GM21737 (cell line): ENCODE data around the gene CNKSR3.

ENCODE experiments used
- ATAC-seq: cut with Tn5 transposase; IDR thresholded peaks from one replicate; pipeline ENCODE4 v1.9.1; 2021; ENCODE audit warnings: mild to moderate bottlenecking, moderate library complexity; ENCODE audit not compliant: unreplicated experiment

The CNKSR3 gene

DNA sequence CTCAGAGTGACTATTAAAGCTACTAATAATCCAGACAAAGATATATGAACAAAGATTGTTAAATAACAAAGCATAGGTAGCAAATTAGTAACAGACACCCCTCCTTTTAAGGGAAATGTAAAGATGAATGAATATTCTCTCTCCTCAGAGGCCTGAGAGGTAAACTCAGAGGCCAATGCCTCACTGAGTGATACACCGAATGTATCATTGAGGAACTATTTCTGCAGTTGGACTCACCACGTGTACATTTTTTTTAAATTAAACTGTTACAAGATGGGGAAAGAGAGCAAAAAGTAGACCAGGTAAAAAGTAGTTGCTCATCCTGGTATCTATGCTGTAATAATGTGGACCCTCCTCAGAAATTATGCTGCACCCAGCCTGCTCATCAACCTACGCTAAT, 81.6 kb downstream of the CNKSR3 start:
- ATAC-seq: no peak

DNA sequence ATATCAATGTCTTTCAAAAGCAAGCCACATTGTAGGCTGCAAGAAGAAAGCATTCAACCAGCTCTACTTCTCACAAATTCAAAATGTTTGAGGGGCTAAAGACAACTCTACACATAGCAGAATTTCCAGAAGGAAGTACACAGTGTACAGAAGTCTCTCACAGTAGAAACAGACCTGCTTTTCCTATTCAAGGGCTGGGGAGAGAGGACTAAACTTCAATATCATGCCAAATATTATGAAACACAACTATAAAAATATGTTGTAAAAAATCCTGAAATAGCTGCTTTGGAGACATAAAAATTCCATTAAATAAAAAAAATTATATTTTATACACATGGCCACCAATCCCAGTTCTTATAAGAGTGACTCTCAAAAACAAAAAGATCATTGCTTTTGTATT, 83.0 kb downstream of the CNKSR3 start:
- ATAC-seq: no peak

DNA sequence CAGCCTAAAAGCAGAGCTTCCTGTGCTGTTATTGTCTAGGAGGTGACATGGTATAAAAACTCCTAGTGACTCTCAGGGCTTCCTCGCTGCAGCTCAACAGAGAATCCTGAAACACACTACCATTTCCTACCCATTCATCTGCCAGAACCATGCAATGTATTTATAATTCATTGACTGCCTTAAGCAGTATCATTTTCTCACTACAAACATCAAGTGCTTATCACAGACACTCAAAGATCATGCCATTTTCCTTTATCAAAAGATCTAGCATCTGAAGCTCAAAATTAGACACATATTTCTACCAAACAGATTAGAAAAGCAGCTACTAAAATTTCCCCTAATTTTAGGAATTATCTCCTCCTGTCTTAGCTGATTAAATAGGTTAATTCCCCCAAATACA, 83.5 kb downstream of the CNKSR3 start:
- no peak for ATAC-seq

DNA sequence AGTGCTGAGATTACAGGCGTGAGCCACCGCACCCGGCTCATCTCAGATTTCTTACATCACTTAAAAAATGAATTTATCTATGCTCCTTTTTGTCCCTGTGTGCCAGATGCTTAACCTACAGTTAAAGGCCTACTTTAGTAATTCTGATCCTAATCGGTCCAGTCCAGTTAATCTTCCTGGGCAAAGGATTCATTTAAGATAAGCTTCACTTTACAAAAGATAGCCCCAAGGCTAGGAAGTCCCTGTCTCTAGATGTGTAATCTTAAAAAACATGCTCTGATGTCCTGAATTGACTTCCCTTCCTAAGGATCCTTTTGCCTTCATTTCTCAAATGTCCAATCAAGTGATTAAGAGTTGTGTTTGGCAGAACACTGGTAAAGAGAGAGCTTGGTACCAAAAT, 85.5 kb downstream of the CNKSR3 start:
- ATAC-seq: no peak

DNA sequence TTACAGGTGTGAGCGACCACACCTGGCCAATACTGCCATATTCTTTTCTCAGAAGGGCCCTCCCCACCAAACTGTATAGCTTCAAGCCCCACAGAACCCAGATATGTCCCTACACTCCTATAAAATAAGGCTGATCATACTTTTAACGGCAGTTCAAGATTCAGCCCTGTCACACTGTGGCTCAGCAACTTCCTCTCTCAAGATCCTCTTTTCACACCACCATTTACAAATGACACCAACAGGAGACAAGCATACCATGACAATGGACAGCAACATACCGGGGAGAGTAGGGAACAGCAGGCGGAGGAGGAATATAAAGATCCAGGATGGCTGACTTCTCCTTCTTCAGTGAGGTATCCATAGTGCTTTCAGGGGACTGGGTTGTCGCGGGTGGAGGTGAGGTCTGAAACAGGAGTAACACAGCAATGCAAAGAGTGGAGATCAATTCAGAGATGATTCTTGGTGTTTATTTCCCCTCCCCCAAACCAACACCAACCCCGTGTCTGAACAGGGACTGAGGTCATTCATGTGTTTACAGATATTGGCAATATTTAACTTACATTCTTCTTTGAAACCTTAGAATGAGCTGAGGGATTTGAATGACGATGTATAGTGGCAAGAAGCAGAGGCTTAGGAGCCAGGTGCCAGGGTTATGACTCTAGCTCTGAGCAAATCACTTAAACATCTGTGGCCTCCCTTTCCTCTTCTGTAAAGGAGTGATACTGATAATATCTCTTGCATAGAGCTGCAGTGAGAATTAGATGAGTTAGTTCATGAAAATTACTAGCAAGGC, 96.3 kb downstream of the CNKSR3 start:
- ATAC-seq: peak; percentile 62

DNA sequence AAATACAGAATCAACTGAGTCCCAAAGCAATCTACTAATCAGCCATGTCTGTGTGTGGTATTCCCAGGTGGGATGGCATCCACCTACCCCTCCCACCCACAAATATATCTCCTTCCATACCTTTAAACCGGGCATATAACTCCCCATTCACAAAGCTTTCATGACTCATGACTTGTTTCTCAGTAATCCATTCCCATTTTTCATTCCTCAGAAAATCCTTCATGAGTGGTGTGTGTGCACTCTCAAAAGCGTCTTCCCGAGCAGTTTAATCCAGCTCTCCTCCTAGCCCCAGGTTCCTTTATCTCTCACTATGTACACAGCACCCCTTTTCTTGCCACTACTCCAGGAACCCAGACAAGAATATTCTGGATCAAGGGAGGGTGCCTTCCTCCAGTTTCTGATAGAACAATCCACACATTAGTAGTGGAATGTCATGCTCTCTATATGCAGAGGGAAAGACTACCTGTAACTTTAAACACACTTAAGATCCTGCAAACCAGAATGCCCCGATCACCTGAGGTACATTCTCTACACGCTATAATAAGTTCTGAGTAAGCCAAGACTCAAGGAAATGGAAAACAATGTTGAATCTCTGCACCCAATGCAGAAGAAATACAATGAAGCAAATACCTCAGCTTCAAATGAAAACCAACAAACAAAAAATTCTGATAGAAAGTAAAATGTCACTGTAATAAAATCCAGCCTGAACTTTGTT, 98.2 kb downstream of the CNKSR3 start:
- no peak for ATAC-seq

DNA sequence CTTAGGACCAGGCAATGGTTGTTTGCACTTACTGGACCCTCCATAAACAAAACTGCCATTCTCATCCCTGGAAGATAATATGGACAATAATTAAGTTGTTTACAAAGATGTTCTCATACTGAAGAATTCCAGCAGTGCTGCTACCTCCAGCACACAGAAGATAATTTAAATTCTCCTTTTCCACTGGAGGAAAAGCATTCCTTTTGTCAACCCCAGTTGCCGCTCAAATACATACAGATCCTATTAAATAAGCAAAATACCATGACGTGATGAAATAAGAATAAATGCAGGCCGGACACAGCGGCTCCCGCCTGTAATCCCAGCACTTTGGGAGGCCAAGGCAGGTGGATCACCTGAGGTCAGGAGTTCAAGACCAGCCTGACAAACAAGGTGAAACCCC, 99.4 kb downstream of the CNKSR3 start:
- no peak for ATAC-seq

DNA sequence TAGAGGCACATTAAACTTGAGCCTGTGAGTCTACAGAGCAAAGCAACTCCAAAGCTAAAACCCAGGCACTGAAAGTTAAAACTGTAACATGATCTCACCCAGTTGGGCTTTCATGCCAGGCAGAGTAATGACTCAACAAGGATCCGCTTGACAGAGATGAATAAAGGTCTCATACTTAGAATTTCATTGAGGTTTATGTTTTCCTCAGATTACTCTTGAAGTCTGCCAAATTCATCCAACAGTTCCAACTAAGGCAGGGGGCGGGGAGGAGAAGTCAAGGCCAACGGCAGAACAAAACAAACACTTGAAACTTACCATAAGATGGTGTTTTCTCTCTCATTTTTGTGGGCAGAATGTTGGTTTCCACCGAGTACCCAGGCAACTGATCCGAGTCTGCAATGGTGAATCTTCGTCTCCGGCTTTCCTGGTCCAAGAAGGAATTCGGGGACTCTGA, 99.8 kb downstream of the CNKSR3 start:
- ATAC-seq: no peak

DNA sequence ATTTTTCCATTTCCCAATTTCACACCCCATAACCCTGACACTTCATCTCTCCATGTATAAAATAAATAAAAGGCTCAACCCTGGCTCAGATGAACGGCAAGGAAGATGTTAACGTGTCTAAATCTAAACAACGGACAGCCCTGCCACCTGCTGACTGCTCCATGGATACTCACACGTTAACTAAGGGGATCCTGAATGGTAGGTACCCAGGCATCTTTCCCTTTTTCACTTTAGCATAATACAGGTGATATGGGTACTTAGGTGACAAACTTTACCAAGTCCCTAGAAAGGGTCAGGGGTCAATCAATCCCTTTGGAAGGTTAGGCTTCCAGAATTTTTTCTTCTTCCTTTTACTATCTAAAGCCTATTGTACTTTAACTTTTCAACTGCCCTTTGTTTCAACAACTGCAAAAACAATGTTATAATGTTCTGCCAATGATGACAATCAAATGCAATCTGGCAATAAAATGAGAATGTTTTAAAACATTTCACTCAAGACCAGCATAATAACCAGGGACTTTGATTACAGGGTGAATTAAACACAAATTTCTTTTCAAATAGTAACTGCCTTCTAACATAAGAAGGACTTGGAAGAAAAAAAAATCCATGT, 101.5 kb downstream of the CNKSR3 start:
- no peak for ATAC-seq

DNA sequence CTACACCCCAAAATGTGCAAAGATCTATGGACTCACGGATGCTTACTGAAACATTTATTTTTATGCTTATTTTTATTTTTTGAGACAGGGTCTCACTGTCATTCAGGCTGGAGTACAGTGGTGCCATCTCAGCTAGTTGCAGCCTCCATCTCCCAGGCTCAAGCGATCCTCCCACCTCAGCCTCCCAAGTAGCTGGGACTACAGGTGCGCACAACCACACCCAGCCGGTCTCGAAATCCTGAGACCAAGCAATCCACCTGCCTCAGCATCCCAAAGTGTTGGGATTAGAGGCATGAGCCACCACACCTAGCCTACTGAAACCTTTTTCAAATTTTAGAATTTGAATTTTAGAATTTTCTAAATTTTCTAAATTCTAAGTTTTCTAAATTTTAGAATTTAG, 103.0 kb downstream of the CNKSR3 start:
- no peak for ATAC-seq

DNA sequence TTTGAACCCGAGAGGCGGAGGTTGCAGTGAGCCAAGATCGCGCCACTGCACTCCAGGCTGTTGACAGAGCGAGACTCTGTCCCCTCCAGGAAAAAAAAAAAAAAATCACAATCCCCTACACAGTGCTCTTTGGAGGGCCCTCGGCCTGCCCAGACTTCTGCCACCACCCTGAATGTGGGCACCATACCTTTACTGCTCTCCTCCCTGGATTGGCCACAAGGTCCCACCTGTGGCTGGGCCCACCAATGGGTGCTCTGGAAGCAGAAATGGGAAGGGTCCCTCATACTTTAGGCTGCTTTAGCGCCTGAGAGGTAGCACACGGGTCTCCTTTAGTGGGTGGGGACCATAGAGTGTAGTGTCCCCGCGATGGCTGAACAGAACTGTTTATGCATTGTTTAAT, 103.6 kb downstream of the CNKSR3 start:
- no peak for ATAC-seq

DNA sequence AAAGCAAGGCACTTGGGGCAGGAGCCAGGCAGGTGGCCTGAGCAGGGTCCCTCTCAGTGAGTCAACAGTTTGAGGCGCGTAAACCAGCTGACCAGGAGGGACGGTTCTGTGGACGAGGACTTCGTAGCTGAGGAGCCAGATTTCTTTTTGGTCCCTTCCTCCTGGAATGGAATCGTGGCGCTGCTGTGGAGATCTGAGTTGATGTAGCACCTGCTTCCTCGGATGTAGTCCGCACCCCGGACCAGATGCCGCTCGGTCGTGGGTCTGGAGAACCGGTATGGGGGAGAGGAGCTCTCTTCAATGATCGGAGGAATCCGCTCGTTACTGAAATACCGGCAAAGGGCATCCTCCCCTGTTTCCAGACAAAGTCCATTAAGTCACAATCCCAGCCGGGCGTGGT, 104.2 kb downstream of the CNKSR3 start:
- no peak for ATAC-seq

DNA sequence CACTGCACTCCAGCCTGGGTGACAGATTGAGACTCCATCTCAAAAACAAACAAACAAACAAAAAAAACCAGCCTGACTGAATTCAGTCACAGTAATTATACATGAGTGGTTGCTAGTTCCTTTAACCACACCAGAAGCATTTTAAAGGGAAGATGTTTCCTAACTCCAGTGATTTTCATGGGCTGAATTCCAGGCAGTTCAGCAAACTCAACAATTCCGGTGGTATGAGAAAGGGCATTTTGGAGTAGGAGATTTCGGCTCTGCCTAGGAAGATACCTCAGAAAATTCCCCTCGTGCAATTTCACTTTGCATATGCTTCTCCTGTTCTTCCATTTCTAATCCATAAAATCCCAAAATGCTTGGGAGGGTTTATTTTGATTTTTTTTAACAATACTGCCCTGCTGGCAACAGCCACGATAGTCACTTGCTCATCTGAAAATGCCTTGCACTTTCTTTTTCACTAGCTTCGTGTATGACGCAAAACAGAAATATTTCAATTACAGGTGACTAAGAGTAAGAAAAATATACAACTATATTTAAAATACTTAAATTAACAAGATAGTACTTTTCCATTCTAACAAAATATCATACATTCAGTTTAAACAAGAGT, 105.6 kb downstream of the CNKSR3 start:
- no peak for ATAC-seq

DNA sequence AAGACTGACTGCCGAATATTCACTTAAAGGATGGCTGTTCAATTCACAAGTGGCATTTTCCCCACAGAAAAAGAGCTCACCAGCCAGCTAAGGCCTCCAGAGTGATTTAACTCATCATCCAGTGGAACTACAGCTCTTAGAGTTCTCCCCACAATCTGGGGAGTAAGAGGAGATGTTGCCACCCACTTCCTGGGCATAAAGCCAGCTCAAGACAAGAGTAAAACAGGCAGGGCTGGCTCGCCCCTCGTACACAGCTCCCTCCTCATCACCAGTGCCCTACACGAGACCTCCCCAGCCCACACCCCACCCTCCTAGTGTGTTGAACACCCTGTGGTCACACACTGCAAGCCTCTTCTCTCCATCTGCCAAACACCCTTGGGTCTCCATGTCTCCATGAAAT, 106.7 kb downstream of the CNKSR3 start:
- ATAC-seq: no peak

DNA sequence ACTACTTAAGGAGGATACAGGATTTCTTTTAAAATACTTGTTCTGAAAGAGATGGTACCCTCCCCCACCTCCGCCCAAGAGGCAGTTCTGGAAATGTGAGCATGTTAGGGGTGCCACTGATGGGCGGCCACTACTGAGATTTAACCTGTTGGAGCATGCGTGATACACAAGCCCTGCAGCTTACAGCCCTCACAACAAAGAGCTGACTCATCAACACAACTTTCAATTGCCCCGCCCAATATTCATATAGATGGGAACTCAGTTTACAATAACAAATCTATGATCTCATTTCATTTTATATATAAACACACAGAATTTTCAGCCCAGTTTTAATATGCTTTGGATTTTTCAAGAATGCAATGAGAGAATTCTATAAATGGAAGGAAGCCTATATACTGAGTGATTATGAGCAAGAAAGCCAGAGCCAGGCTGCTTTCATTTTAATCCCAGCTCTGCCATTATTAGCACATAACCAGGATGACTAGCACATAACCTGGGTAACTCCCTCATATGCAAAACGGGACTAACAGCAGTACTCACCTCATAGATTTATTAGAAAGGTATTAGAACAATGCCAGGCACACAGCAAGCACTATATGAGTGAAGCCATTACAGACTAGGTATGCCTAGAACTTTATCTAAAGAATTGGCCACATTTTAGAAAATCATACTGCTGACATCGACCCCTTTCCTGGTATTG, 108.3 kb downstream of the CNKSR3 start:
- no peak for ATAC-seq

DNA sequence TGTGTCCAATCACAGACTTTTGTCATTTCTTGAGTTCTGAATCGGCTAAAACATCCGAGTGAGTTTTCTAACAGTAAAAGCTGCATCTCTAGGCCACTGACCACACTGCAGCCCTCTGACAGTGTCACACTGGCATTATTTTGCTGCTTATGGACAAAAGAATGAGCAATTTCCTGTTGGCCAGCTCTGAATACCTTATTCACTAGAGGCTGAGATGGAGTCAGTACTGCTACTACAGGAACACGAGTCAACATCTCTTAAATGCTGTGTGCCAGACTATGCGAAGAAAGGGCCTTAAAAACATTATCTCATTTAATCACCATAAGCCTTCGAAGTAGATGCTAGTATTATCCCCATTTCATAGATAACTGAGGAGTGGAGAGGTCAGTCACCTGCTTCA, 111.4 kb downstream of the CNKSR3 start:
- no peak for ATAC-seq

DNA sequence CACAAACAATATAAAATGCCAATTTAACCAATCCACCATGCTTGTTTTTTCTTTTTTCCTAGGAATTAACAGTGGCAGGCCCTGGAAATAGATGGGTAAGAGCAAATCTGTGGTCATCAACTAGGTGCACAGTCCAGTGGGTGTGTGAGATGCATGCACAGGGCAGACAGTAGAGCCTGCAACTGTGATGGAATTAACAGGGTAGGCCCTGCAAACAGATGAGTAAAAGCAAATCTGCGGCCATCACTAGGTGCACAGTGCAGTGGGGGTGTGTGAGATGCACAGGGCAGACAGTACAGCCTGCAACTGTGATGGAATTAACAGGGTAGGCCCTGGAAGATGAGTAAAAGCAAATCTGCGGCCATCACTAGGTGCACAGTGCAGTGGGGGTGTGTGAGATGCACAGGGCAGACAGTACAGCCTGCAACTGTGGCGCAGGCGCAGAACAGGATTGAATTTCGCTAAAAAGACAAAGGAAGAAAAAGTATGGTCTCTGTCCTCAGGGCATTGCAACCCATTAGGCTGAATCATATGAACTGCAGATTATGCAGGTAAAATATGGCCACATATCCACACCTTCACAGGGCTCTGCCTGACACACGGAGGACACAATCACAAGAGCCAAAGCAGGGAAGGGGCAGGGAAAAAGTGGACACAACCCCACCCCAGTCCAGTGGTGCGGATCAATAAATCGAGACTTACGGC, 112.8 kb downstream of the CNKSR3 start:
- ATAC-seq: no peak

DNA sequence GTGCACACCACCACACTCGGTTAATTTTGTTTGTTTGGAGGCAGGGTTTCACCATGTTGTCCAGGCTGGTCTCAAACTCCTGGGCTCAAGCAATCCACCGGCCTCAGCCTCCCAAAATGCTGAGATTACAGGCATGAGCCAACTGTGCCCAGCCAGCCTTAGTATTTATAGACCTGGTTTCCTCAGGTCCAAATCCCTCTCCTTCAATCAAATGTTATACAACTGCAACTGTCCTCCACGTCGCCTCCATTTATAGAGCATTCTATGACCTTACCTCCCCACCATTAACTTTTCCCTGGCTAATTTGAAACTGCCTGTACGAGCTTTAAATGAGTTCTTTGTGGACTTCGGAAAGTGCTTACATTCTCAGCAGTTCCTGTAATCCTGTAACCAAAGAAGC, 114.6 kb downstream of the CNKSR3 start:
- ATAC-seq: no peak

DNA sequence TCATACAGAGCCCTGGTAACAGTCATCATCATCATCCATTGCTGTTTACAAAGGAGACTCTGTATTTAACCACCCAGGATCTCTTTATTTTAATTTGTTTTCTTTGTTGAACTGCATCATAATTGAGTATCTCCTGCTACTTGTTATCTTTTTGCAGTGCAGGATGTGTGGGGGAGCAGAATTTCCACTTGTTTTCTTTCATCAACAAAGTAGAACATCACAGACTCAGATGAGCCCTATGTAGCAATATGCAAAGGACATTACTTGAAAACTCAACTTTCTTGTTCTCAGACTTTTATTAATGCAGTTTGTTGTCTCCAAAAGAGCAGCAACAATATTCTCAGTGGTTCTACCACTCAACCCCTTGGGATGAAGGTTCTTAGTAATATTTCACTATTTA, 115.2 kb downstream of the CNKSR3 start:
- ATAC-seq: no peak

DNA sequence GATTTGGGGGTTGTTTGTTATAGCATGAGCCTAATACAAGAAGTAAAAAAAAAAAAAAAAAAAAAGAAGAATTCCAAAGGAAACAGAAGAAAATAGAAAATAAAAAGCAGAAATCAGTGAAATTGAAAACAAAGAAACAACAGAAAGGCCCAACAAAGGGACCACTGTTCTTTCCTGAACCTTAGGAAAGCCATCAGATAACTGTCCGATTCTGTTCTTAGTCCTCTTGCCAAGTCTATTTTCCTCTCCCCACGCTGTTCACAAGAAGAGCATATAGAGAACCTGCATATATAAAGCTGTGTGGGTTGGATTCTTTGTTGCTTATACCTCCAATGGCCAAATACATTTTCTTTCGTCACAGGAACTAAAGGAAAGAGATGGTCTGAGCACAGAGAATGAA, 115.9 kb downstream of the CNKSR3 start:
- no peak for ATAC-seq
